CD4-positive, alpha-beta T cell (primary cell): Measurements from ENCODE around the gene HOXA7. TPM values are rescaled to one million over a fixed set of nuclear protein-coding genes. Genes with fewer than 3 reads are reported as not detected.

Source experiments
- ATAC-seq: fragments of 200-7000 bp; cut with Tn5 transposase; one replicate; pipeline ENCODE4 v1.10.0; 2022; ENCODE audit warnings: mild to moderate bottlenecking; ENCODE audit not compliant: poor library complexity
- CTCF ChIA-PET: fragments of 350-600 bp; sonication (Branson Sonifier 250); formaldehyde crosslinking; loops from one replicate; lab custom pipeline; 2021; ENCODE audit warnings: antibody characterized with exemption, inconsistent platforms; lab: Charles Lee
- POLR2A ChIA-PET: fragments of 350-600 bp; sonication (Branson Sonifier 250); formaldehyde crosslinking; loops from one replicate; lab custom pipeline; 2021; ENCODE audit warnings: antibody characterized with exemption, inconsistent platforms; lab: Charles Lee
- DNase-seq, 14 experiments: peaks; one replicate each; pipeline ENCODE4 v3.0.0-alpha.2; 2013 to 2020; ENCODE audit warnings: mixed read lengths in 2 of 14
- H3K27ac ChIP-seq, 2 donors: one replicate each; pipeline versions ENCODE4 v1.5.1 to v1.7.0; 2013; ENCODE audit warnings: low read length in 2 of 2, low read depth in 1 of 2, mild to moderate bottlenecking in 1 of 2
- H3K27me3 ChIP-seq, 2 experiments: 1 replicate in 1 of 2; 2 replicates in 1 of 2; pipeline versions ENCODE4 v1.6.1 to v1.7.0; 2013; ENCODE audit warnings: low read length in 2 of 2, control low read depth in 1 of 2, mild to moderate bottlenecking in 1 of 2, moderate library complexity in 1 of 2; ENCODE audit not compliant: insufficient read depth in 2 of 2, control insufficient read depth in 1 of 2
- H3K36me3 ChIP-seq: one replicate; pipeline ENCODE4 v1.6.1; 2013; ENCODE audit warnings: low read length, control low read depth; ENCODE audit not compliant: insufficient read depth
- H3K4me1 ChIP-seq: one replicate; pipeline ENCODE4 v1.6.1; 2013; ENCODE audit warnings: low read length, control low read depth; ENCODE audit not compliant: insufficient read depth
- H3K4me3 ChIP-seq: one replicate; pipeline ENCODE4 v1.5.1; 2013; ENCODE audit warnings: mild to moderate bottlenecking, low read length, moderate library complexity
- H3K9me3 ChIP-seq, 2 experiments: 1 replicate in 1 of 2; 2 replicates in 1 of 2; pipeline versions ENCODE4 v1.6.1 to v1.7.0; 2013; ENCODE audit warnings: low read length in 2 of 2, mild to moderate bottlenecking in 2 of 2, control low read depth in 1 of 2, moderate library complexity in 1 of 2; ENCODE audit not compliant: control insufficient read depth in 1 of 2, insufficient read depth in 1 of 2
- H3K27ac Mint-ChIP-seq: one replicate; pipeline ENCODE4 v1.8.0; 2020; ENCODE audit warnings: mixed read lengths
- H3K27me3 Mint-ChIP-seq: one replicate; pipeline ENCODE4 v1.8.0; 2021; ENCODE audit warnings: mixed read lengths
- H3K36me3 Mint-ChIP-seq: one replicate; pipeline ENCODE4 v1.8.0; 2021; ENCODE audit warnings: low read depth, mixed read lengths
- H3K4me1 Mint-ChIP-seq: one replicate; pipeline ENCODE4 v1.8.0; 2021; ENCODE audit warnings: low read depth, mixed read lengths
- H3K4me3 Mint-ChIP-seq: one replicate; pipeline ENCODE4 v1.8.0; 2020; ENCODE audit warnings: mild to moderate bottlenecking, mixed read lengths
- H3K9me3 Mint-ChIP-seq: one replicate; pipeline ENCODE4 v1.8.0; 2020; ENCODE audit warnings: mixed read lengths
- CTCF ChIP-seq: fragments of 200-600 bp; IDR thresholded peaks from one replicate; pipeline ENCODE4 v1.8.0; 2022; ENCODE audit warnings: antibody characterized with exemption, mild to moderate bottlenecking
- intact Hi-C, 2 experiments: fragments of 100-400 bp; cut with DNase I in 1 of 2; cut with micrococcal nuclease in 1 of 2; formaldehyde crosslinking; loops; one replicate each; pipeline versions ENCODE4 v1.15.1 to v1.9.0; 2023 to 2025; cut with DNase I, micrococcal nuclease
- total RNA-seq, 174 experiments: library from RNA in 2 of 174; stranded (reverse) in 2 of 174; gene quantifications; one replicate each; pipeline ENCODE4 v1.2.3 and lab custom pipeline; 2021 to 2026

HOXA7 gene
- total RNA-seq, 2 experiments from 2014 or later: not detected

DNA sequence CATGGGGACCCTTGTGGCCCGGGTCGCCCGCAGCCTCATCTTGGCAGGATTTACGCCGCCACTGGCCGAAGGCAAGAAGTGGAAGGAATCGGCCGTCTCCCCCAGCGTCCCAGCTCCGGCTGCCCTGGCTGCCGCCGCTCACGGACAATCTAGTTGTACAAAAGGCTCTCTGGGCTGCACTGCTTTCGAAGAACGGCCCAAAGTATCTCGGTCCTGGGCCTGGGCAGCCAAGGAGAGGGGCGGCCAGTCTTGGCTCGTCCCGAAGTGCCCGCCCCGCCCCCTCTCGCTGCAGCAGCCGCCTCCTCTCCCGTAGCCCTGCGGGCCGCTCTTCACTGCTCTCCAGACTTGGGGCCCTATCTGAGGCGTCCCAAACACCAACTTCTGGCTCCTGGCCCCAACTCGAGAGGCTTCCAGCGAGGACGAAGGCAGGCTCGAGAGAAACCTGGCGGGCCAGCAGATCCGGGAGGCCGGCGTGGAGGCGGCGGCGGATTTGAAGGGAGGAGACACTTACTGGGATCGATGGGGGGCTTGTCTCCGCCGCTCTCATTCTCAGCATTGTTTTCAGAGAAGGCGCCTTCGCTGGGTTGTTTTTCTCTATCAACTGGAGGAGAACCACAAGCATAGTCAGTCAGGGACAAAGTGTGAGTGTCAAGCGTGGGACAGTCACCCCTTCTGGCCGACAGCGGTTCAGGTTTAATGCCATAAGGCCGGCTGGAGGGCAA is 8.1 kb upstream of the HOXA7 start:
- no peak for TF ChIP-seq CTCF
- CTCF ChIA-PET: interaction anchor here (2.5 kb wide), 1 partner anchor 14 kb away, joined by 6 read pairs; no protein-coding TSS in a partner anchor
- POLR2A ChIA-PET: interaction anchor here (1.3 kb wide), 1 partner anchor 26 kb away, joined by 3 read pairs; no protein-coding TSS in a partner anchor
- Mint-ChIP-seq H3K9me3 (no peaks in the 10 kb centered on the region), H3K36me3 (peaks cover 4% of the 10 kb centered on the region), H3K4me1 (peaks cover 47% of the 10 kb centered on the region), H3K4me3 (peak overlapping the region; percentile 56), H3K27ac (peak overlapping the region; percentile 0), H3K27me3 (peaks cover 90% of the 10 kb centered on the region)
- H3K36me3 ChIP-seq: no peaks in the 10 kb centered on the region
- DNase-seq (peak in 1 of 14 experiments; percentile 31), ATAC-seq (no peak)
- peaks cover 83 to 96% of the 10 kb centered on the region in 2 experiments for H3K27me3 ChIP-seq
- no peak overlapping the region for H3K4me3 ChIP-seq
- H3K9me3 ChIP-seq: peaks cover 0 to 66% of the 10 kb centered on the region in 2 experiments
- peaks cover 66% of the 10 kb centered on the region for H3K4me1 ChIP-seq
- intact Hi-C loops: loop anchor here (5.0 to 10.0 kb wide), 6 partner anchors 497 to 1312 kb away; partner anchors contain the start of gene SNX10 (in 1 of the 2)
- no peak overlapping the region for H3K27ac ChIP-seq

DNA sequence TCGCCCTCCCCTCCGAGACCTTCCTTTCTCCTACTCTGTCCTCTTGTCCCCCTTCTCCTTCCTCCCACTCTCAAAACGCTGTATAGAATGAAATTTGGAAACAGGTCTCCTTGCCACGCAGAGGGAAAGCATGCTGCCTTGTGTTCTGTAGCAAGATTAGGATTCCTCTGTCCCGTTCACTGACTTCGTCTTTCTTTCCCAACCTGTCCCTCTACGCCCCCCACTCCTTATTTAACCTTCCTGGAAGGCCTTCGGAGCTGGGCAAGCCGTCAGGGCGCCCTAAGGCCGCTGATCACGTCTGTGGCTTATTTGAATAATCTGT is 7.5 kb upstream of the HOXA7 start:
- Histone ChIP-seq H3K9me3 (peaks cover 0 to 64% of the 10 kb centered on the region in 2 experiments), H3K4me1 (peaks cover 60% of the 10 kb centered on the region), H3K4me3 (no peak overlapping the region), H3K36me3 (no peaks in the 10 kb centered on the region), H3K27ac (no peak overlapping the region), H3K27me3 (peaks cover 85 to 96% of the 10 kb centered on the region in 2 experiments)
- no peak for ATAC-seq
- H3K4me3 Mint-ChIP-seq: peak overlapping the region; percentile 1
- peaks cover 93% of the 10 kb centered on the region for H3K27me3 Mint-ChIP-seq
- peaks cover 47% of the 10 kb centered on the region for H3K4me1 Mint-ChIP-seq
- DNase-seq: no peak
- H3K36me3 Mint-ChIP-seq: peaks cover 4% of the 10 kb centered on the region
- intact Hi-C loops: loop anchor here (5.0 to 10.0 kb wide), 6 partner anchors 497 to 1312 kb away; partner anchors contain the start of gene SNX10 (in 1 of the 2)
- peak overlapping the region; percentile 0 for H3K27ac Mint-ChIP-seq
- H3K9me3 Mint-ChIP-seq: no peaks in the 10 kb centered on the region
- CTCF ChIA-PET: interaction anchor here (2.2 to 3.7 kb wide), 3 partner anchors 13 to 794 kb away, joined by 6 to 22 read pairs (median 13); no protein-coding TSS in a partner anchor
- POLR2A ChIA-PET: no interaction called here
- TF ChIP-seq CTCF: no peak

DNA sequence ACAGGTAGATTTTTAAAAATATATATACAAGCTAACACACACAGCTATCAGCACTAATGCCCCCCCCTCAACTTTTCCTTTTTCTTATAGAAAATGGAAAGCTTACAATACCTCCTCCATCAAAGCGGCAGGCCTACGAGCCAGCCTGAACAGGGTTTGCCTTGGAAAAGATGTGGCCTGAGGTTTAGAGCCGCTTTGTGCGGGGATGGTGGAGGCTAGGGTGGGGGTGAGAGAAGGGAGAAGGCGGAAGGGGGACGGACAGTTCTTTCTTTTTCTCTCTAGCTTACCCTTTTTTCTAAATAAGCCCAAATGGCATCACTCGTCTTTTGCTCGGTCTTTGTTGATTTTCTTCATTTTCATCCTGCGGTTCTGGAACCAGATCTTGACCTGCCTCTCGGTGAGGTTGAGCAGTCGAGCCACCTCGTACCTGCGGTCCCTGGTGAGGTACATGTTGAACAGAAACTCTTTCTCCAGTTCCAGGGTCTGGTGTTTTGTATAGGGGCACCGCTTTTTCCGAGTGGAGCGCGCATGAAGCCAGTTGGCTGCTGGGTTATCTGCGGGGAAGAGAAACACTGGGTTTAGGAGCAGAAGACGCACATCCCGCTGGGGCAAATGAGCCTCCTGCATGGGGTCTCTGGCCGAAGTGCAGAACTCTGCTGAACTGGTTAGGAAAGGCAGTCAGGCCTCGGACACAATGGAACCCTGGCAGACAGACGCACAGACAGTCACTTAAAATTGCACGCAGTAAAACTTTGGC is 7.0 kb upstream of the HOXA7 start:
- no peak overlapping the region for H3K4me3 ChIP-seq
- Mint-ChIP-seq H3K27me3 (peaks cover 93% of the 10 kb centered on the region), H3K9me3 (no peaks in the 10 kb centered on the region), H3K4me3 (peak overlapping the region; percentile 57), H3K36me3 (peaks cover 4% of the 10 kb centered on the region), H3K4me1 (peaks cover 46% of the 10 kb centered on the region), H3K27ac (no peak overlapping the region)
- peaks cover 85 to 96% of the 10 kb centered on the region in 2 experiments for H3K27me3 ChIP-seq
- H3K9me3 ChIP-seq: peaks cover 0 to 62% of the 10 kb centered on the region in 2 experiments
- DNase-seq: peak in 3 of 14 experiments; percentile 2 to 28 (median 11)
- intact Hi-C loops: loop anchor here (5.0 to 10.0 kb wide), 6 partner anchors 496 to 1311 kb away; partner anchors contain the start of gene SNX10 (in 1 of the 2)
- peaks cover 59% of the 10 kb centered on the region for H3K4me1 ChIP-seq
- H3K36me3 ChIP-seq: no peaks in the 10 kb centered on the region
- no peak for TF ChIP-seq CTCF
- CTCF ChIA-PET: interaction anchor here (0.7 to 3.7 kb wide), 6 partner anchors 13 to 1271 kb away, joined by 3 to 51 read pairs (median 10); no protein-coding TSS in a partner anchor
- no peak for ATAC-seq
- POLR2A ChIA-PET: no interaction called here
- H3K27ac ChIP-seq: no peak overlapping the region
